ENCODE data around the gene SLC24A2. TPM values are rescaled to one million over a fixed set of nuclear protein-coding genes. Genes with fewer than 3 reads are reported as not detected.

SLC24A2 gene
- total and polyA plus RNA-seq, 2 of the 8 experiments (the other 6 are each of a cell fraction or from before 2014, with no cell fraction given) = 2.8 to 6.5 TPM

DNA sequence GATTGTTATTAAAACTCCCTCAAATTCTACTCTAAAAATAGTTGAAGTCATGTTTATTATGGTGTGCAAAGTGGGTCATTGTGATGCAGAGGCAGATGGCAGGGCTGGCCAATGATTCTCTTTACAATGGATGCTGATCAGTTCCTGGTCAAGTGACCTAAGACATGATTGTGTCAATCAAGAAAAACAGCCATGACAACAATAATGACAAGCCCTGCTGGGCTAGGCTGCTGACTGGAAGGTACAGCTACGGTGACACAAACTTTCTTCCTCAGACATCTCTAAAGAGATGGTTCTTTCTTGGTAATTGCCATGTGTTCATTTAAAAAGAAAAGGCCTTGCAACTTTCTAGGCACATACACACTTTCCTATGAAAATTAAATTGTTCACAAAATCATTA lies 3.6 kb downstream of the SLC24A2 start:
- no peak overlapping the region for H3K4me3 ChIP-seq (ENCODE audit: extremely low read depth in 1 of 4, insufficient read depth in 2 of 4, low read depth in 3 of 4, low read length in 4 of 4)
- H2BK20ac ChIP-seq (ENCODE audit: low read length) = no peak overlapping the region
- no peak overlapping the region for H3K9ac ChIP-seq (replicated peaks in 1 of 4; ENCODE audit: extremely low read depth in 1 of 4, low read depth in 3 of 4, low read length in 3 of 4)
- H3K79me2 ChIP-seq (ENCODE audit: control insufficient read depth in 1 of 2, insufficient read depth in 2 of 2, low read length in 2 of 2) = 0 out of 4 replicates have a peak, but pooled peaks cover 0 to 2% of the 10 kb centered on the region in 2 experiments
- no peak overlapping the region for H2AFZ ChIP-seq (ENCODE audit: low read length)
- no peak overlapping the region for H2BK15ac ChIP-seq (ENCODE audit: low read length)
- H3K4me2 ChIP-seq (ENCODE audit: insufficient read depth in 1 of 2, low read depth in 2 of 2, low read length in 2 of 2) = peak overlapping the region in 1 of 2 experiments; percentile 11; a peak in 1 of 4 replicates
- FAIRE-seq = no peak
- 93% methylated on average over 1 of the region's 1 CpG; no CpG with 5 or more reads in 1 of the 2 experiments for WGBS, 2 experiments (ENCODE audit: extremely low coverage in 1 of 2, insufficient coverage in 1 of 2, insufficient read length in 1 of 2, insufficient replicate concordance in 2 of 2, low coverage in 1 of 2, low lambda C conversion rate in 2 of 2, missing lambda C conversion rate in 1 of 2)
- H3K36me3 ChIP-seq (ENCODE audit: control insufficient read depth in 2 of 4, insufficient read depth in 4 of 4, low read length in 3 of 4) = no peaks in the 10 kb centered on the region; a peak in 2 of 8 replicates
- H3K14ac ChIP-seq (ENCODE audit: insufficient read length) = no peak overlapping the region
- no peak overlapping the region for H2AK5ac ChIP-seq (ENCODE audit: low read depth, low read length)
- no peaks in the 10 kb centered on the region for H3K9me3 ChIP-seq (ENCODE audit: insufficient read depth in 2 of 2, low read depth in 1 of 2, low read length in 1 of 2)
- H3K23me2 ChIP-seq (ENCODE audit: low read depth, low read length) = peaks cover 11% of the 10 kb centered on the region; the same call in 1 of the 2 replicates
- no peak overlapping the region for H3K18ac ChIP-seq (ENCODE audit: extremely low read depth, low read length)
- H2BK5ac ChIP-seq (ENCODE audit: low read depth, low read length) = no peak overlapping the region
- no peak overlapping the region; the same call in 1 of the 2 replicates for H2BK12ac ChIP-seq (ENCODE audit: low read depth, low read length)
- H4K8ac ChIP-seq (ENCODE audit: extremely low read depth, insufficient read depth, low read length) = no peak overlapping the region
- H3K79me1 ChIP-seq (ENCODE audit: low read depth, low read length) = no peaks in the 10 kb centered on the region
- H3K27me3 ChIP-seq (replicated peaks in 1 of 4; ENCODE audit: control insufficient read depth in 3 of 4, extremely low read depth in 1 of 4, insufficient read depth in 3 of 4, low read length in 3 of 4) = peaks cover 0 to 11% (median 11%) of the 10 kb centered on the region in 4 experiments; a peak in 6 of 7 replicates
- no peak overlapping the region for H3K27ac ChIP-seq (ENCODE audit: low read depth, low read length)
- no peak overlapping the region for H4K5ac ChIP-seq (ENCODE audit: insufficient read length, low read depth, low read length)
- H4K91ac ChIP-seq (replicated peaks; ENCODE audit: insufficient read length, low read length) = no peak overlapping the region
- no peaks in the 10 kb centered on the region for H4K20me1 ChIP-seq (replicated peaks in 1 of 2; ENCODE audit: control insufficient read depth in 1 of 2, insufficient read depth in 2 of 2, low read length in 2 of 2)
- H3K56ac ChIP-seq (replicated peaks; ENCODE audit: insufficient read length, low read depth, low read length) = no peak overlapping the region
- POLR2A ChIA-PET (ENCODE audit: partially characterized antibody) = no interaction called here
- peaks cover 2 to 4% (median 3%) of the 10 kb centered on the region in 4 experiments for H3K4me1 ChIP-seq (replicated peaks in 1 of 4; ENCODE audit: control insufficient read depth in 3 of 4, insufficient read depth in 4 of 4, low read length in 3 of 4)
- no peak overlapping the region for H2BK120ac ChIP-seq (replicated peaks; ENCODE audit: low read depth, low read length)
- DNase-seq (ENCODE audit: low read depth in 1 of 2, low spot score in 2 of 2) = no peak
- no peak overlapping the region for H3K4ac ChIP-seq (replicated peaks; ENCODE audit: insufficient read length, low read depth, low read length)
- CTCF ChIA-PET (ENCODE audit: partially characterized antibody) = no interaction called here
- no peak overlapping the region for H3K23ac ChIP-seq (ENCODE audit: insufficient read length)
- TF ChIP-seq SRF (IDR thresholded peaks at IDR 0.05; ENCODE audit: low read depth, low read length) = no peak
- no peak for TF ChIP-seq JUND (IDR thresholded peaks at IDR 0.05; ENCODE audit: low read length)
- no peak for TF ChIP-seq KDM4A (IDR thresholded peaks at IDR 0.05; ENCODE audit: low read depth, low read length, severe bottlenecking)
- TF ChIP-seq POLR2AphosphoS5 (IDR thresholded peaks at IDR 0.05; ENCODE audit: low read depth, low read length) = no peak
- no peak for TF ChIP-seq BRCA1 (IDR thresholded peaks at IDR 0.05; ENCODE audit: low read depth, low read length)
- TF ChIP-seq SIN3A (conservative IDR thresholded peaks at IDR 0.05 in 1 of 2, IDR thresholded peaks at IDR 0.05 in 1 of 2; ENCODE audit: low read depth in 1 of 2, low read length in 2 of 2) = no peak
- TF ChIP-seq CTBP2 (IDR thresholded peaks at IDR 0.05; ENCODE audit: borderline replicate concordance, insufficient read depth, insufficient read length, low read length) = no peak
- no peak for TF ChIP-seq TCF12 (IDR thresholded peaks at IDR 0.05; ENCODE audit: low read depth, low read length)
- TF ChIP-seq POLR2A (IDR thresholded peaks at IDR 0.05; ENCODE audit: control extremely low read depth in 1 of 2, low read depth in 2 of 2, low read length in 2 of 2) = no peak
- TF ChIP-seq GTF2F1 (IDR thresholded peaks at IDR 0.05; ENCODE audit: borderline replicate concordance, low read depth, low read length) = no peak
- TF ChIP-seq ASH2L (IDR thresholded peaks at IDR 0.05; ENCODE audit: low read length) = no peak
- TF ChIP-seq, protein P1, sequence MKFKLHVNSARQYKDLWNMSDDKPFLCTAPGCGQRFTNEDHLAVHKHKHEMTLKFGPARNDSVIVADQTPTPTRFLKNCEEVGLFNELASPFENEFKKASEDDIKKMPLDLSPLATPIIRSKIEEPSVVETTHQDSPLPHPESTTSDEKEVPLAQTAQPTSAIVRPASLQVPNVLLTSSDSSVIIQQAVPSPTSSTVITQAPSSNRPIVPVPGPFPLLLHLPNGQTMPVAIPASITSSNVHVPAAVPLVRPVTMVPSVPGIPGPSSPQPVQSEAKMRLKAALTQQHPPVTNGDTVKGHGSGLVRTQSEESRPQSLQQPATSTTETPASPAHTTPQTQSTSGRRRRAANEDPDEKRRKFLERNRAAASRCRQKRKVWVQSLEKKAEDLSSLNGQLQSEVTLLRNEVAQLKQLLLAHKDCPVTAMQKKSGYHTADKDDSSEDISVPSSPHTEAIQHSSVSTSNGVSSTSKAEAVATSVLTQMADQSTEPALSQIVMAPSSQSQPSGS (IDR thresholded peaks at IDR 0.05; ENCODE audit: low read length) = no peak
- TF ChIP-seq RAD21 (IDR thresholded peaks at IDR 0.05 in 1 of 2, conservative IDR thresholded peaks at IDR 0.05 in 1 of 2; ENCODE audit: low read depth in 2 of 2, low read length in 2 of 2) = no peak
